Skin of body (tissue), 2 donors: Measurements from ENCODE around the gene RGS12. TPM values are rescaled to one million over a fixed set of nuclear protein-coding genes. Genes with fewer than 3 reads are reported as not detected.

Experiments used
- DNase-seq: peaks from one replicate; lab custom pipeline; 2025; lab: John Stamatoyannopoulos, UW
- total RNA-seq: library from RNA; depleted of rRNA; stranded (reverse); fragments of >200 nt; gene quantifications from one replicate; pipeline ENCODE4 v1.2.3, GENCODE V29; 2014

The RGS12 gene
- total RNA-seq, 1 donor from 2014 or later = 35.0 TPM

GRCh38 chr4:3307486-3307885, 14.7 kb downstream of the RGS12 start:
- no peak for DNase-seq

GRCh38 chr4:3307891-3308575, 15.2 kb downstream of the RGS12 start:
- DNase-seq = no peak

DNA sequence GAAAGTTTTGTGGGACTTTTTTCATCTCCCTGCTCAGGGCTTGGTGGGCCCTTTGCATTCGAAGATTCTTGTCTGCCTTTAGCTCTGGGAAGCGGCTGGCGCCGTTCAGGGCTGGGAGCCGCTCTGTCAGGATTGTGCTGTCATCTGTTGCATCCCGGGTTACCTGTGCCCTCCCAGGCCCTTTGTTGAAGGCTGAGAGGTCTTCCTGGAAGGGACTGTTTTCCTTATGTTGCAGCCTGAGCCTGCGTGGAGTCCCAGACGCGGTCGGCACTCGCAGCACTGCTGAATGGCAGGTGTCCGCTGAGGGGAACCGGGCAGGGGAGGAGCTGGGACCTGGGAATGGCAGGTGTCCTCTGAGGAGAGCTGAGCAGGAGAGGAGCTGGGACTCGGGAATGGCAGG, 15.9 kb downstream of the RGS12 start:
- DNase-seq = no peak

DNA sequence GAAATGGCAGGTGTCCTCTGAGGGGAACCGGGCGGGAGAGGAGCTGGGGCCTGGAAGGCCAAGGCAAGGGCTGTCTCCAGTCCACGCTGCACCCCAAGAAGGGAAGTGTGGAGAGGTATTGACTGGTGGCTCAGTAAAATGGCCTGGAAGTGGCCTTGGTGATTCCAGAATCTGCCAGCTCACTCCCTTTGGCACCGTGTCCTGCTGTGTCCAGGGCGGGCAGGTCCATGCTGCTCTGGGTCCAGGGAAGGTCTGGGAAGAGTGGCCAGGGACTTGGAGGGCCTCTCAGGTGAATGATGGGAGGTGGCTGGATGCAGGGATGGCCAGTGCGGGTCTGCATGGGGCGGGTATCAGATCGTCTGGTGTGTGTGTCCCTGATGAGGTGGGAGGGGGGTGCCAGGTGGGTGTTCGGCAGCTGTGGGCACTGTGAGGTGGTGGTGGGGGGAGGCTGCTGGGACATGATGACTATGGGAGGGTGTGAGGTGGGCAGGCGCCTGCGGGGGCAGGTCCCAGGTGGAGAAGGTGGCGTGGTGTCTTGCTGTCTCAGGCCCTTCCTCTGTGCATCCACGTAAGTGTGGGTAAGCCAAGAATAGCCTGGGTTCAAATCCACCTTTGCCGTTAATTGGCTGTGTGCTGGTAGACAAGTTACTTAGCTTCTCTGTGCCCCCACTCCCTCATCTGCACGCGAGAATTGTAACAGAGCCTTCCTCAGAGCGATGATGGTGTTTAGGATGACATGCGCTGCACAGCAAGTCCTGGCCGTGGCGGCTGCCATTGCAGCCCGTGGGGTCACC, 17.7 kb downstream of the RGS12 start:
- no peak for DNase-seq

GRCh38 chr4:3311095-3311372, 18.2 kb downstream of the RGS12 start:
- DNase-seq = no peak

GRCh38 chr4:3311489-3312171, 18.8 kb downstream of the RGS12 start:
- no peak for DNase-seq

DNA sequence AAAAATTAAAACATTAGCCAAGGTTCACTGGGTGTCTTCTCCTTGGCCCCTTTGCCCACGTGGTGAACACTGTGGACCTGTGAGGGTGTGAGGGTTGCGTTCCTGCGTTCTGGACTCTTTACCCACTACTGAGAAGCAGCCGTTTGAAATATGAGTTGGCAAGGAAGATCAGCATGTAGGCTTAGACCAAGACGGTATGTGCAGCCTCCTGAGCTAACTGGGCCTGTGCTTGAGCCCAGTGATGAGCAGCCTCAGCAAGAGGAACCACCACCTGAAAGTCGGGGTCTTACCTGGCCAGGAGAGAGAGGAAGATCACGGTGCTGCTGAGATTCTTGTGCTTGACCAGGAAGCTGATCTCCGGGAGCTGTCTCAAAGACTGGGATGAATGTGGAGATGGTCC, 19.5 kb downstream of the RGS12 start:
- DNase-seq = no peak

- no peak for DNase-seq
These were observed 20.3 kb downstream of the RGS12 start for GRCh38 chr4:3313139-3313538.

GRCh38 chr4:3313556-3314228, 20.9 kb downstream of the RGS12 start:
- DNase-seq = no peak

GRCh38 chr4:3314706-3315260, 22.0 kb downstream of the RGS12 start:
- no peak for DNase-seq

DNA sequence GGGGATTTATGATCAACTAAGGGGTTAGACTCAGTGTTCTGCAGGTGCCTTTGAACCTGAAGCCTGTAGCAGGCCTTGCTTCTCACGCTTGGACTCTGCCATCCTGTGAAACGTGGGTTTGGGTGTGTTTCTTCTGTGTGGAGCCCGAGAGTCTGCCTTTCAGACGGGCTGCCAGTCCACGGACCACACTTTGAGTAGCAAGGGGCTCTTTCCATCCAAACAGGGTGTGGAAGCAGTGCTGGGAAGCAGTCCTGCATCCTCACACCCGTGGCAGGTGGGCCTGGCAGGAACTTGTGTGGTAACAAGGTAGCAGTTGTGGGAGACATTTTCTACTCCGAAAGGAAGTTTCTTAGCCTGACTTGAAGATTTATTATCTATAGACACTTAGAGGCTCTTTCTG, 22.7 kb downstream of the RGS12 start:
- no peak for DNase-seq

DNA sequence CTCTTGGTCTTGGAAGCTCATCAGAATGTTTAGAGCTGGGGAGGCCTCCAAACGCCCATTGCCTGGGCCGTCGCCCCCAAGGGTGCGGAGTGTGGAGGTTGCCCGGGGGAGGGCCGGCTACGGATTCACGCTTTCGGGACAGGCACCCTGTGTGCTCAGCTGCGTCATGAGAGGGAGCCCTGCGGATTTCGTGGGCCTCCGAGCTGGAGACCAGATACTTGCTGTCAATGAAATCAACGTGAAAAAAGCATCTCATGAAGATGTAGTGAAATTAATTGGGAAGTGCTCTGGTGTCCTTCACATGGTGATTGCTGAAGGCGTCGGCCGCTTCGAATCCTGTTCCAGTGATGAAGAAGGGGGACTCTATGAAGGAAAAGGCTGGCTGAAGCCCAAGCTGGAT, 23.3 kb downstream of the RGS12 start:
- DNase-seq = no peak

GRCh38 chr4:3317011-3317655, 24.3 kb downstream of the RGS12 start:
- no peak for DNase-seq

- no peak for DNase-seq
These were observed 24.9 kb downstream of the RGS12 start for GRCh38 chr4:3317656-3318211.

DNA sequence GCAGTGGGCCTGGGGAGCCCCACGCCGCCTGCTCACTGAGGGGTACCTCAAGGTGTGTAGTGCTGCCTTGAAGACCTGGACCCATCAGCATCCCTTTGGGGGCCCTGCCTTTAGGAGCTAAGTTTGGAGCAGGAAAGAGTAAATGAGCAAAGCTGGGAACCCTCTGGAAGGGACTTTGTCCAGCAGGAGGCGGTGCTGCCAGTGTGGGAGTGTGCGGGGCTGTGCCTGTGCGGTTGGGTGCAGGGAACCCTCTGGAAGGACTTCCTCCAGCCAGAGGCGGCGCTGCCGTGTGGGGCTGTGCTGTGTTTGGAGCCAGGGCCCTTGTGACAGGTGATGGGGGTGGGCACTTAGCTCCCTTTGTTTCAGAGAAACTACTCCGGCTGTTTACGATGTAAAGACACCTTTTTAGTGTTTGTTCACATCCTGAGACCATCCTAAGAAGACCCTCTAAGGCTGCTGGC, 25.8 kb downstream of the RGS12 start:
- no peak for DNase-seq

GRCh38 chr4:3320361-3321023, 27.7 kb downstream of the RGS12 start:
- no peak for DNase-seq

DNA sequence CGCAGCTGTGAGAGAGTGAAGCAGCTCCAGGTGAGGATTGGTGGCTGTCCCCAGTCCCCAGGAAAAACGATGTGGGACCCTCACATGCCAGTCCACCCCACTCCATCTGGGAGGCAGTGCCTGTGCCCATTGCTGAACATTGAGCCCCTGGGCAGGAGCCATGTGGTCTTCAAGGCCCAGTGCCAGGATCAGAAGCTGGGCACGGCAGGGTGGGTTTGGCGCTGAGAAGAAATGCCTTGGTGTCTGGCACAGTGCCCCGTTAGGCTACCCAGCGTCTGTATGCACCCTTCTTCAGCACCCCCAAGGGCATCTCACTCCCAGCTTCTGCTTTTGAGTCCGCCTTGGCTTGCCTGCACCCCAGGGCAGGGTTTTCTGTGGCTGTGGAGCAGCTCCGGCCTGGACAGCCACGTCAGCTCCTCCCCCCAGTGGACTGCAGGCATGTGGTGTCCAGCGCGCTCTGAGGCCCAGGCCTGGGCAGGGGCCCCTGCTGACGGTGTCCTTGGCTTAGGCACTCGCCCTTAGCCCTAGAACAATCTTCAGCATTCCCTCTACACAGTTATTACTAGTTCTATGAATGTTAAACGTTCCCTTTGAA, 28.6 kb downstream of the RGS12 start:
- no peak for DNase-seq

- no peak for DNase-seq
These were observed 29.3 kb downstream of the RGS12 start for GRCh38 chr4:3322059-3322550.

- no peak for DNase-seq
These were observed 30.3 kb downstream of the RGS12 start for GRCh38 chr4:3323071-3323481.
